ENCODE results near the gene ITGA1. TPM values are rescaled to one million over a fixed set of nuclear protein-coding genes. Genes with fewer than 3 reads are reported as not detected.

ITGA1 gene
- total RNA-seq, 1 donor from 2014 or later = 42.7 TPM

DNA sequence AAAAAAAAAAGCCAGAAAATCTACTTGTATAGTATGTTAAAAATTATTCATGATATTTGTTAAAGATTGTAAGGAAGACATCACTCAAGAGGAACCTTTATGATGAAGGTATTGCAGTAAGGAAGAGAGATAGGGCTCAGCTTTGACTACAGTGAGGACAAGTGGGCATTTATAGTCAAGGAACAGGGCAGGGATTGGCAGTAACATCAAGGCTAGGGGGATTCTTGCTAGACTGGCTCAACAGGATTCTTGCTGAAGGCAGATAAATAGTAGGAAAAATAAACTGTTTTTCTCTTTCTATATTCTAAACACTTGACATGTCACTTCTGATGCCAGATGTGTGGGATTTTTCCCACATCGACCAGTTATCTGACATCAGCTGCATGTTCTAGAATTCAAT is 96.7 kb downstream of the ITGA1 start:
- Histone ChIP-seq H3K36me3 (no peaks in the 10 kb centered on the region), H3K9me3 (no peaks in the 10 kb centered on the region), H3K4me1 (no peaks in the 10 kb centered on the region), H3K27ac (no peak overlapping the region), H3K27me3 (no peaks in the 10 kb centered on the region), H3K4me3 (no peak overlapping the region)
- TF ChIP-seq POLR2A (IDR thresholded peaks at IDR 0.05) = no peak
- TF ChIP-seq CTCF (IDR thresholded peaks at IDR 0.05) = no peak
- no peak for TF ChIP-seq POLR2AphosphoS5 (IDR thresholded peaks at IDR 0.05; ENCODE audit: insufficient read depth in 1 of 2, low read depth in 1 of 2)
- no peak for DNase-seq (ENCODE audit: extremely low spot score in 2 of 2)
- intact Hi-C loops (cut with DNase I) = no loop called here

- Histone ChIP-seq H3K4me3 (no peak overlapping the region), H3K36me3 (no peaks in the 10 kb centered on the region), H3K9me3 (no peaks in the 10 kb centered on the region), H3K27ac (no peak overlapping the region), H3K27me3 (no peaks in the 10 kb centered on the region), H3K4me1 (no peaks in the 10 kb centered on the region)
- DNase-seq (ENCODE audit: extremely low spot score in 2 of 2) = no peak
- intact Hi-C loops (cut with DNase I) = no loop called here
- TF ChIP-seq POLR2AphosphoS5 (IDR thresholded peaks at IDR 0.05; ENCODE audit: insufficient read depth in 1 of 2, low read depth in 1 of 2) (no peak), CTCF (IDR thresholded peaks at IDR 0.05) (no peak), POLR2A (IDR thresholded peaks at IDR 0.05) (no peak)
These were observed 97.9 kb downstream of the ITGA1 start for GRCh38 chr5:52885614-52886013.

DNA sequence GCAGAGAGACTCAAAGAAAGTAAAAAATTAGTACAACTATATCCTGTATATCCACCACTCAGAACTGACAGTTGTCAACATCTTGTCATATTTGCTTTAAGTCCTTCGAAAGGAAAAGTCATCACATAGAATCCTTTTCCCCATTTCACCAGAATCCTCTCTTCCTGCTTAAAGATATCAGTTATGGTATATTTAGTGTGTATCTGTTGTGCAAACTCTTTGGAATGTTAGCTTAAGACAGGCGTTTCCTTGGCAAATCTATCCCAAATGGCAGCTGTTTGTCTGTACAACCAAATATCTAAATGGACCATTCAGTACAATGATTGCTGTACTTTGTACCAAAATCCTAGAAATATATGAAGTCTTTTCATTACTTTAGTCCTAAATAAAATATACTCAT is 98.5 kb downstream of the ITGA1 start:
- TF ChIP-seq POLR2A (IDR thresholded peaks at IDR 0.05) (no peak), CTCF (IDR thresholded peaks at IDR 0.05) (no peak), POLR2AphosphoS5 (IDR thresholded peaks at IDR 0.05; ENCODE audit: insufficient read depth in 1 of 2, low read depth in 1 of 2) (no peak)
- no peak overlapping the region for H3K27ac ChIP-seq
- intact Hi-C loops (cut with DNase I) = no loop called here

GRCh38 chr5:52887066-52887465 is 99.3 kb downstream of the ITGA1 start:
- Histone ChIP-seq H3K27ac (no peak overlapping the region), H3K4me1 (no peaks in the 10 kb centered on the region)

More for the DNA sequence above, 98.5 kb downstream of the ITGA1 start:
- Histone ChIP-seq H3K36me3 (no peaks in the 10 kb centered on the region), H3K9me3 (no peaks in the 10 kb centered on the region), H3K4me3 (no peak overlapping the region), H3K27me3 (no peaks in the 10 kb centered on the region), H3K4me1 (no peaks in the 10 kb centered on the region)
- no peak for DNase-seq (ENCODE audit: extremely low spot score in 2 of 2)

GRCh38 chr5:52888363-52888762 is 100.6 kb downstream of the ITGA1 start:
- TF ChIP-seq CTCF (IDR thresholded peaks at IDR 0.05) (no peak), POLR2AphosphoS5 (IDR thresholded peaks at IDR 0.05; ENCODE audit: insufficient read depth in 1 of 2, low read depth in 1 of 2) (no peak), POLR2A (IDR thresholded peaks at IDR 0.05) (no peak)
- Histone ChIP-seq H3K4me1 (no peaks in the 10 kb centered on the region), H3K4me3 (no peak overlapping the region), H3K27ac (no peak overlapping the region), H3K36me3 (no peaks in the 10 kb centered on the region), H3K9me3 (no peaks in the 10 kb centered on the region), H3K27me3 (no peaks in the 10 kb centered on the region)
- no peak for DNase-seq (ENCODE audit: extremely low spot score in 2 of 2)
- intact Hi-C loops (cut with DNase I) = no loop called here

More at GRCh38 chr5:52887066-52887465, 99.3 kb downstream of the ITGA1 start:
- no peaks in the 10 kb centered on the region for H3K27me3 ChIP-seq
- no peaks in the 10 kb centered on the region for H3K36me3 ChIP-seq
- H3K4me3 ChIP-seq = no peak overlapping the region
- no peak for DNase-seq (ENCODE audit: extremely low spot score in 2 of 2)
- intact Hi-C loops (cut with DNase I) = no loop called here
- H3K9me3 ChIP-seq = no peaks in the 10 kb centered on the region
- TF ChIP-seq POLR2AphosphoS5 (IDR thresholded peaks at IDR 0.05; ENCODE audit: insufficient read depth in 1 of 2, low read depth in 1 of 2) (no peak), CTCF (IDR thresholded peaks at IDR 0.05) (no peak), POLR2A (IDR thresholded peaks at IDR 0.05) (no peak)

Data from vagina (tissue), 2 donors.